Activated T-cell treated with anti-CD3 and anti-CD28 coated beads for 48 hours (primary cell): ENCODE measurements around the gene ENTPD6.
"Not testable (repeated sequence)": the region's sequence is repeated elsewhere in the genome, so short reads cannot be mapped to it uniquely, and the experiment has no call there.

Experiments used
- DNase-seq: peaks from one replicate; pipeline ENCODE4 v3.0.0-alpha.2; 2020; ENCODE audit warnings: low read depth

The ENTPD6 gene

DNA sequence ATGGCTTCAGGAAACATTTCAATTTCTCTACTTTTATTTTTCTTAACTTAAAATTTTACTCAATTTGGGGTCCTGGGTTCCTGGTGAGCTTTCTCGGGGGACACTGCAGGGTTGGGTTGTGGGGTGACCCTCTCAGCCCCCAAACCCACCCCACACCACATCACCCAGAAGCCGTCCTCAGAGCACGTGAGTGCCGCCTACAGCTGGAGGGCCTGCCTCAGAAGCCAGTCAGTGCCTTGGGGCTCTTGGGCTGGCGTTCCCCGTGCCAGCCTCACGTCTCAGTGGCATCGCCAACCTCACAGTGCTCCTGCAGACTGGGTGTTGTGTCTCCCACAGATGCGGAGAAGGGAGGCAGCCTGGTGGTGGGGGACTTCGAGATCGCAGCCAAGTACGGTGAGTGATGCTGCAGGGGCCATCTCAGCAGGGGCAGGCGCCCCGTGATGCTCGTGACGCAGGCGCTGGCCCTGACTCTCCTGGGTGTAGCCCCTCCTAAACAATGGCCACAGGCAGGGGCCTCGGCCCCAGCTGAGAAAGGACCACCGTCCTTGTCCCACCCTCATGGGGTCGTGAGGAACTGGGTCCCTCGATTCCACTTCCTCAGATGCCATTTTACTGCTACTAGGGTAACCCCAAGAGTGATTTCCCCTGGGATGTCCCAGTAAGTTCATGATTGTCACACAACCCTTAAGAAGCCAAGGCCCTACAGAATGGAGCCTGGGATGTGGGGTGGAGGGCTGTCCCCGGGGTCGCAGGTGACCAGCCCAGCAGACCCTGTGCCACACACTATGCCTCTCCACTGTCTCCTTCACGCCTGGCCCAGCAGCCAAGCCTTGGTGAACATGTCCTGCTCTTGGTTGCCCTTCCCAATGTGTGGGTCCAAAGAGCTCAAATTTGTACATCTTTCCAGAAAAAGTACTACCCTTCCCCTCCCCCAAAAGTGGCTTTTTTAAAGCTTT lies 28.5 kb downstream of the ENTPD6 start:
- no peak for DNase-seq

GRCh38 chr20:25224941-25225340 lies 29.4 kb downstream of the ENTPD6 start:
- no peak for DNase-seq

- no peak for DNase-seq
Observed at GRCh38 chr20:25225642-25226432, 30.3 kb downstream of the ENTPD6 start.

DNA sequence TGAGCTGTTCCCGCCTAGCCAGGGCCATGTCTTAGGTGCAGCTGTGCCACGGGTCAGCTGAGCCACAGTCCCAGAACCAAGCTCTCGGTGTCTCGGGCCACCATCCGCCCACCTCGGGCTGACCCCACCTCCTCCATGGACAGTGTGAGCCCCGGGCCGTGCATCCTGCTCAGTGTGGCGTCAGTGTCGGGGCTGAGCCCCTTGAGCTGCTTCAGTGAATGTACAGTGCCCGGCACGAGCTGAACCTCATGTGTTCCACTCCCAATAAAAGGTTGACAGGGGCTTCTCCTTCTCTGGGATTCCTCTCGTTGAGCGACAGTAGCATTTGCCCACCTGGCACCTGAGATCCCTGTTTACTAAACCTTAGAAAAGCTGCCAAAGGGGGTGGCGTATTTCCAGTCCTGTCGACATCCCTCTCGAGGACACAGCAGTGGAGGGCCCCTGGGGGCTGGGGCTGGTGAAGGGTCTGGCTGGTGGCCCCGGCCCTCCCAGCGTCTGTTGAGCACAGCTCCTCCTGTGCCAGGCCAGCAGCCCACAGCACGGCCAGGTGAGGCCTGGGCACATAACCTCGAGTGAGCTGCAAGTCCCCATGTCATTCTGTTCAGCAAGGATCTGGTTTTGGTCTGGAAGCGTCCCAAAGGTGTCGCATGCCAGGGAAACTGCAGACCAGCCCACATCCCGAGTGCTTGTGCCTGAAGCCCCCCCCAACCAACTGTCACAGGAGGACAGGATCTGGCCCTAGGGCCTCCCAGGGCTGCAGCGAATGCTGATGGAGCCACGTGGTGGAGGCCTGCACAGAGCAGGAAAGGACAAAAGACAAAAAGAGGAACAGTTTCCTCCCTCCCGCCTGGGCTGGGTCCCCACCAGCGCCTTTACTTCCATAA lies 31.2 kb downstream of the ENTPD6 start:
- DNase-seq, result no peak

DNA sequence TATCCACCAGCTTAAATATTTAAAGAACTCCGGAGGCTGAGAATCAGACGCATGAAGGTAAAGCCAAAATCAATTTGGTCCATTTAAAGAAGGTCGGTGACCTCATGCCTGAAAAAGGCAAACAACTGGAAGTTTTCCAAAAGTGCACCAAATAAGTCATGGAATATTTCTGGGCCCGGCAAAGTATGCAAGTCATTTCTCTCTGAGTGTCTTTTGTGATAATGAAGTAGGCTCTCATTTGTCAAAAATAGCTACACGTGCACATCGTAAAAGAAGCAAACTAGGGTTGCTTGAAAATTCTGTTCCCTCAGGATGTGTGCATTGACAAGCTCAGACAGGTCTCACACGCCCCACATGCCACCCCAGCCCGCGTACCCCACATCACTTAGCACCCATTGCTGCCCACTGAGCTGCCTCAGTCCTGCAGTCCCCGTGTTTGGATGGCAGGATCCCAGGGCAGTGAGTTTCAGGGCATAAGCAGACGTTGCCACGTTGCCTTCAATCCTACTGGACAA lies 31.9 kb downstream of the ENTPD6 start:
- DNase-seq, result no peak

GRCh38 chr20:25229486-25230165 lies 34.1 kb downstream of the ENTPD6 start:
- DNase-seq, result no peak

- no peak for DNase-seq
Observed at GRCh38 chr20:25230166-25230831, 34.8 kb downstream of the ENTPD6 start.

GRCh38 chr20:25233016-25233772 lies 37.7 kb downstream of the ENTPD6 start:
- DNase-seq, result no peak

DNA sequence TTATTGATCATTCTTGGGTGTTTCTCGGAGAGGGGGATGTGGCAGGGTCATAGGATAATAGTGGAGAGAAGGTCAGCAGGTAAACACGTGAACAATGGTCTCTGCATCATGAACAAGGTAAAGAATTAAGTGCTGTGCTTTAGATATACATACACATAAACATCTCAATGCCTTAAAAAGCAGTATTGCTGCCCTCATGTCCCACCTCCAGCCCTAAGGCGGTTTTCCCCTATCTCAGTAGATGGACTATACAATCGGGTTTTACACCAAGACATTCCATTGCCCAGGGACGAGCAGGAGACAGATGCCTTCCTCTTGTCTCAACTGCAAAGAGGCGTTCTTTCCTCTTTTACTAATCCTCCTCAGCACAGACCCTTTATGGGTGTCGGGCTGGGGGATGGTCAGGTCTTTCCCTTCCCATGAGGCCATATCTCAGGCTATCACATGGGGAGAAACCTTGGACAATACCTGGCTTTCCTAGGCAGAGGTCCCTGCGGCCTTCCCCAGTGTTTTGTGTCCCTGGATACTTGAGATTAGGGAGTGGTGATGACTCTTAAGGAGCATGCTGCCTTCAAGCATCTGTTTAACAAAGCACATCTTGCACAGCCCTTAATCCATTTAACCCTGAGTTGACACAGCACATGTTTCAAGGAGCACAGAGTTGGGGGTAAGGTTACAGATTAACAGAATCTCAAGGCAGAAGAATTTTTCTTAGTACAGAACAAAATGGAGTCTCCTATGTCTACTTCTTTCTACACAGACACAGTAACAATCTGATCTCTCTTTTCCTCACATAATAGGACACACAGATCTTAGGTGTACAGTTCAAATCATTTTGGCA lies 38.7 kb downstream of the ENTPD6 start:
- not testable (repeated sequence) for DNase-seq

DNA sequence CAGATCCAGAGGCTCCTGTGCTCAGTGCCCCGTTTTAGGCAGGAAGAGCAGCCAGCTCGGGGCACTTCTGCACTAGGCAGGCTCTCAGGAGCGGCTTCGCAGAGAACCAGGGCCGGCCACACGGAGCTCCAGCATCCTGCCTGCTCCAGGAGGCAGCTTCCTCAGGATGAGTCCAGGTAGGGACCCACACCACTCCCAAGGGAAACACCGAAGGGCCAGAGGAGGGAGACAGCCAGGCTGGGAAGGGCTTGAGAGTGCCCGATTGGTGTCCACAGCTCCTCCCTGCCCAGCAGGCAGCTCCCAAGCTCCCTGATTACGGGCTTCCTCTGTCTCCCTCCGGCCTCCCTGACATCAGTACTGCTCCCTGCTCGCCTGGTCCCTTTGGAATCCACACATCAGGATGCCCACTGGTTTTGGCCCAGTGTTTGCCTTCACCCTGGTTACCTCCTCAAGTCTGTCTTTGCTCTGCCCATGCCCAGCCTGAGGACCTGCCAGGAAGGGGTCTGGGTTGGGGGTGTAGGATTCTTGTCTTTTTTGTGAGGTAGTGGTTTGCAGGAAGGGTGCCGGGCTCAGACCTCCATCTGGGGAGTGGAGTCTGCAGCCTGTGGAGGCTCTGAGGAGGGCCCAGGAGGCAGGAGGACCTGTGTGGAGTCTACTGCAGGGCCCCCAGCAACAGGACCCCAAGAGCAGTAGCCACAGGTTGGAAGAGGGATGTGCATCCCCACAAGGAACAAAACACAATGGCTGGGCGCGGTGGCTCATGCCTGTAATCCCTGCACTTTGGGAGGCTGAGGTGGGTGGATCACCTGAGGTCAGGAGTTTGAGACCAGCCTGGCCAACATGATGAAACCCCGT lies 41.2 kb downstream of the ENTPD6 start:
- DNase-seq, result no peak

DNA sequence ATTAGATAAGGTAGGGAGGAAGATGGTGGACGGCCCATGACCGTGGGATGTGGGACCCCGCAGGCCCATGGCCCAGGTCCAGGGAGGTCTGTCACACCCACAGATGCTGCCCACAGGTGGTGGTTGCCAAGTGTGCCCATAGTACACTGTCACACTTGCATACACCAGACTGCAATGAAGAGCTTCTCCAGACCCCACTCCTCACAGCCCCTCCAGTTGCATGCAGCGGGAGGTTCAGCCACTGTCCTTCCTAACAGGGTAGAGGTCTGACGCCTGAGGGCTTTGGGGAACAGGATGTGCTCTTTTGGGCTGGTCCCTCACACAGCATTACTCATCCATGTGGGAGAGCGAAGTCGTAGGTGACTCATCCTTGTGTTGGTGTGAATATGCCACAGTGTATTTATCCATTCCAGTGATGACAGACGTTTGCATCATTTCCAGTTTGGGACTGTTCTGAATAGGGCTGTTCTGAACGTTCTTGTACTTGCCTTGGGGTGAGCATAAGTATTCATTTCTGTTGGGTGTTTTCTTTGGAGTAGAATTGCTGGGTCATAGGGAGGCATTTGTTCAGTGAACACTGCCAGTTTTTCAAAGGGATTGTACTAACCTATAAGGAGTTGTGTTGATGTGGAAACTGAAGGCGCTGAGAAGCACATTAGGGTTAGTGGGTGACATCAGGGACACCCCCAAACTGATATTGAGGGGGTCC lies 42.3 kb downstream of the ENTPD6 start:
- peak; percentile 55 for DNase-seq

GRCh38 chr20:25238319-25239037 lies 43.0 kb downstream of the ENTPD6 start:
- DNase-seq, result no peak

- DNase-seq, result no peak
Observed at GRCh38 chr20:25239387-25240370, 44.2 kb downstream of the ENTPD6 start.

DNA sequence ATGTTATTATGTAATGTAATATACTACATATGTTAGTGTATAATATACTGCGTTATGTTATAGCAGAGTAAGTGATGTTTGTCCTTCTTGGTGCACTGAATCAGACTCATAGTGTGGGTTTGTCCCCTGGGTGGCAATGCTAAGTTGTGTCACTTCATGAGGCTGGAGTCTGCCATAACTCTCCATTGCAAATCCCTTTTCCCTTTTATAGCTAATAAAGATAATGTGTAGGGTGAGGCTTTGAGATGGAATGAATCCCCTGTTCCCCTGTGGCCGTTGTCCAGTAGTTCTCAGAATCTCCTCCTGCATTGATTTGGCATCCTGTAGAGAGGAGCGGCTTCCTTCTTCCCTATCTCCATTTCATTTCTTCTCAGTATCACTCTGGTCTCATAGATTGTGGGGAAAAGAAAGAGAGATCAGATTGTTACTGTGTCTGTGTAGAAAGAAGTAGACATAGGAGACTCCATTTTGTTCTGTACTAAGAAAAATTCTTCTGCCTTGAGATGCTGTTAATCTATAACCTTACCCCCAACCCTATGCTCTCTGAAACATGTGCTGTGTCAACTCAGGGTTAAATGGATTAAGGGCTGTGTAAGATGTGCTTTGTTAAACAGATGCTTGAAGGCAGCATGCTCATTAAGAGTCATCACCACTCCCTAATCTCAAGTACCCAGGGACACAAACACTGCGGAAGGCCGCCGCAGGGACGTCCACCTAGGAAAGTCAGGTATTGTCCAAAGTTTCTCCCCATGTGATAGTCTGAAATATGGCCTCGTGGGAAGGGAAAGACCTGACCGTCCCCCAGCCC lies 45.5 kb downstream of the ENTPD6 start:
- DNase-seq, result not testable (repeated sequence)

DNA sequence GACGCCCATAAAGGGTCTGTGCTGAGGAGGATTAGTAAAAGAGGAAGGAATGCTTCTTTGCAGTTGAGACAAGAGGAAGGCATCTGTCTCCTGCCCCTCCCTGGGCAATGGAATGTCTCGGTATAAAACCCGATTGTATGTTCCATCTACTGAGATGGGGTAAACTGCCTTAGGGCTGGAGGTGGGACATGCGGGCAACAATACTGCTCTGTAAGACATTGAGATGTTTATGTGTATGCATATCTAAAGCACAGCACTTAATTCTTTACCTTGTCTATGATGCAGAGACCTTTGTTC lies 46.1 kb downstream of the ENTPD6 start:
- not testable (repeated sequence) for DNase-seq
